GM08714 (cell line): ENCODE results near the gene RMDN2.

ENCODE experiments used
- H3K4me3 ChIP-seq: fragments of 200-500 bp; sonication (Bioruptor generic); 2 replicates; pipeline ENCODE4 v1.5.1; 2014; ENCODE audit warnings: mild to moderate bottlenecking, low read length, inconsistent platforms
- ZNF274 ChIP-seq: IDR thresholded peaks from 2 replicates; pipeline ENCODE4 v1.6.1; 2012; ENCODE audit warnings: mild to moderate bottlenecking, low read depth, low read length

RMDN2 gene

DNA sequence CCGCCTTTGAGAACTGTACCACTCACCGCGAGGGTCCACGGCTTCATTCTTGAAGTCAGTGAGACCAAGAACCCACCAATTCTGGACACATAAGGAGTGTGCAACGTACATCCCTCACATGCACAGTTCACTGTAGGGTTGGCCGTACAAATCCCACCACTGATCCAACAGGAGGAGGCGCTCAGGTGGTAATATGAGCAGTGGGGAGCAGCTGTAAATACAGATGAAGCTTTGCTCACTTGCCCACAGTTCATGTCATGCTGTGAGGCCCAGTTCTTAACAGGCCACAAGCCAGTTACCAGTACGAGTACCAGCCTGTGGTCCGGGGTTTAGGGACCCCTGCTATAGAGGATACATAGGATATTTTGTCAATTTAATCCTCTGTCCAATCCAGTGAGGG lies 96.5 kb downstream of the RMDN2 start:
- TF ChIP-seq ZNF274 = no peak
- no peak overlapping the region for H3K4me3 ChIP-seq

DNA sequence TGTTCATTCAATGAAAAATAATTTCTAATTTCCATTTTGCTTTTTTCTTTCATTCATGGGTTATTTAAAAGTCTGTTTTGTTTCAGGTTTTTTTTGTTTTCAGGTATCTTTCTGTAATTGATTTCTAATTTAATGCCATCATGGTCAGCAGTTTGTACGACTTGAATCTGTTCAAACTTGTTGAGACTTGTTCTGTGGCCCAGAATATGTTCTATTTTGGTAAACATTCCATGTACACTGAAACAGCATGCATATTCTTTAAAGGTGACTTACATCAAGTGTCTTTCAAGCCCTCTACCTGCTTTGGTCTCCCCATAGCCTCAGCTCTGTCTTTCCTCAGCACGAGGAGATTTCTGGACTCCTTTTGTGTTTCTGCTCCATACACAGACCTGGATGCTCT lies 101.8 kb downstream of the RMDN2 start:
- H3K4me3 ChIP-seq = no peak overlapping the region
- no peak for TF ChIP-seq ZNF274

DNA sequence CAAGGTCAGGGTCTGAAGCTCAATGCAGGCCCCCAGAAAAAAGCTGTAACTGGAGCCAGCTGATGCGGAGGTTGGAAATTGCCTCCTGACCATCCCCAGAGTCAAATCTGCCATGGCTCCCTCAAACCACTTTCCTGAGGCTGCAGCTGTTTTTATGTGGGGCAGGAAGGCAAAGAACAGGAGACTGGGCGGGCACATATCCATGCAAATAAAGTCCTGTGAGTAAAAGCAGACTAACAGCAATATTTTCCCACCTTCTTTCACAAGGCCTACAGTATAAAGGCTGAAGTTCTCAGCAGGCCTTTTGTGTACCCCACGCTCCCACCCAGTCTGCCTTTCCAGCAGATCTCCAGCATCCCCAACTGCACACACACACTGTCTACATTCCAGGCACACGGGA lies 103.7 kb downstream of the RMDN2 start:
- no peak for TF ChIP-seq ZNF274
- no peak overlapping the region for H3K4me3 ChIP-seq

DNA sequence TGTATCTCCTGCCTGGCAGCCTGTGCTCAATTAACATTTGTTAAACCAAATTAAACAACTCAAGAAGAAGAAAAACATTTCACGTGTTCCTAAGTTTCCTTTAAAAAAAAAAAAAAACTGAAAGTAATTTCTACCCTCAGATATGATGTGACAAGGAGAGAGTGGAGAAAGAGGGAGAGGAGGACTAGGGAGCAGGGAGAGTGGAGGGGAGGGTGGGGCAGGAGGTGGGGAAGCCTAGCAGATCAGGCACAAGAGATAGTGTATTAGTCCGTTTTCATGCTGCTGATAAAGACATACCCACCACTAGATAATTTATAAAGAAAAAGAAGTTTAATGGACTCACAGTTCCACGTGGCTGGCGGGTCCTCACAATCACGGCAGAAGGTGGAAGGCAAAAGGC lies 104.4 kb downstream of the RMDN2 start:
- TF ChIP-seq ZNF274 = no peak
- H3K4me3 ChIP-seq = no peak overlapping the region

DNA sequence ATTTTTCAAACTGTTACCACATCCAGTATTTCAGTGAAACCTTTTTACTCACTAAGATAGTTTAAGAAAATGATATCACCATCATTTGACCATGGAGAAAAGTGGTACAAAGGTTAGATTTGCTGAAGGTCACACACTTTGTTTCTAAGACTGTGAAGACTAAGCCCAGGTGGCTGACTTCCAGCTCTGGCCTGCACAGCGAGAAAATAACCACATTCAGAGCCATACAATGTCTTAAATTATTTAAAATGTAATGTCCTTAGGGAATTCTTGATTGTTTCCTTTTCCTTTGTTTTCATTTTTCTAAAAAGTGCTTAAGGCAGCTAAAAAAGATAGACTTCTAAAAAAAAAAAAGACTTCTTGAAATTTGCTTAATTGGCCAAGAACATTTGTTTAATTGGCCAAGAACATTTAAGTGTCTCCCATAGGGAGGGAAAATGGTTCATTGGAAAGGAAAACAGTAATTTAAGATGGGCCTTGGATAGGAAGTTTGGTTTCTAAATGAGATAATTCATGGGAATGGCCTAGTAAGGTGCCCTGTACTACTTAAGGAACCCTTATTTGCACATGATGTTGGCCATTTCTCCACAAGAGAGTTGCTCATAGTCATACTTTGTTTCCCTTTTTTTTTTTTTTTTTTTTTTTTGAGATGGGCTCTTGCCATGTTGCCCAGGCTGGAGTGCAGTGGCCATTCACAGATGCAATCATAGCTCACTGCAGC lies 105.7 kb downstream of the RMDN2 start:
- no peak for TF ChIP-seq ZNF274
- H3K4me3 ChIP-seq = no peak overlapping the region

DNA sequence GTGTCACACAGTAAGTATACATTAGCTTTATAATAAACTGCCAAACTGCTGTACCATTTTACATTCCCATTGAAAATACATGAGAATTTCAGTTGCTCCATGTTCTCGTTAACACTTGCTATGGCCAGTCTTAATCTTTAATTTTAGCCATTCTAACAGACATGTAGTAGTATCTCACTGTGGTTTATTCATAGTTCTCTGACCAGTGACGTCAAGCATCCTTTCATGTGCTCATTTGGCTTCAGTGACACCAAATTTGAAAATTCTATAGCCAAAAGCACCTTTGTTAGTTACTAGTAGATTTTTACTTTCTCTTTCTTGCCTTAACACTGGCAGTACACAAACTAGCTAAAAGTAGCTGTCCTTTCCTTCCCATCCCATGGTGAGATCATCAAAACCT lies 107.9 kb downstream of the RMDN2 start:
- no peak overlapping the region for H3K4me3 ChIP-seq
- no peak for TF ChIP-seq ZNF274

DNA sequence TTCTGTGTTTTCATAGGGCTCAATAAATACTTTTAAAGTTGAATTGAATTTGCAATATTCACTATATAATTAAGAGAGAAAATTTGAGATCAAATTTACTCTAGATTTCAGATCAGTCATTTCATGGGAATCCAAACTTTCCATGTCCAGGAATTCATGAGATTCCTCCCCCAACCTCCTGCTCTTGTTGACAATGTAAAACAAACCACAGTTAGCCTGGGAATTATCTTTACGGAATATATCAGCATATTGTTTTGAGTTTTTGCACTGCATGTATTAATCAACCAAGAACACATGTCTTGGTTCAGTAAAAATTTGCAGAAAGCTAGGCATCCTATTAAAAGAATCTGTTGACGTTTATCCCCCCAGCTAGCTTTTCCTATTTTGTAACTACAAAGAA lies 108.6 kb downstream of the RMDN2 start:
- TF ChIP-seq ZNF274 = no peak
- no peak overlapping the region for H3K4me3 ChIP-seq

DNA sequence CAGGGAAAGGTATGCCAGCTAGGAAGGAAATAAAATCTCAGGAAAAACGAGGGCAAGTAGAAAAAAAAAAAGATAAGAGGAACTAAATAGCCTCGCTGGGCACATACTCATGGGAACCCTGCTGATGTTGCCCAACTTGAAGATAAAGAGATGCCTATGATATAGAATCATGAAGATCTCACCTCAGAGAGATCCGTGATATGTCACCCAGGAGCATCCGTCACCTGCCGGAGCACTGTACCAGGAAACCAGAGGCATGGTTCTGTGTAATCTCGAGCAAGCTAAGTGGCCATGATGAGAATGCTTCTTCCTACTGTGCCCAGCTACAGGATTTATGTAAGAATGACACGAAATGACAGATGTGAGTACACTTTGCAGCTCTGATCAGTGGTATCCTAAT lies 110.9 kb downstream of the RMDN2 start:
- H3K4me3 ChIP-seq = no peak overlapping the region
- no peak for TF ChIP-seq ZNF274

DNA sequence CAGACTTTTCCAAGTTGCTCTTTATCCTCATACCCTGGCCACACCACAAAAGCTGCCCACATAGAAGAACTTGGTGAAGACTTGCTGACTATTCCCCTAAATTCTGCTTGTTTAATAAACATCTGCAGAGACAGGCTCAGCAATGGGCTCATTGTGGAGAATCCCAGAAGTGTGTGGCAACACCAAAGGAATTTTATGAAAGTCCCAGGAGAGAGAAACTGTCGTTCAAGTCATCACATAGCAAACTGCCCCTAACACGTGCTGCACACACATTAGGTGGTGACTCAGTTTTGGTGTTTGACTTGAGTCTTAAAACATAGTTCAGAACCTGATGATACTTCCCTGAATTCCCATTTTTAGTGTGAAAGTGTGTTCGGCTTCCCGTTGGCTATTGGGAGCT lies 112.2 kb downstream of the RMDN2 start:
- no peak for TF ChIP-seq ZNF274
- no peak overlapping the region for H3K4me3 ChIP-seq

DNA sequence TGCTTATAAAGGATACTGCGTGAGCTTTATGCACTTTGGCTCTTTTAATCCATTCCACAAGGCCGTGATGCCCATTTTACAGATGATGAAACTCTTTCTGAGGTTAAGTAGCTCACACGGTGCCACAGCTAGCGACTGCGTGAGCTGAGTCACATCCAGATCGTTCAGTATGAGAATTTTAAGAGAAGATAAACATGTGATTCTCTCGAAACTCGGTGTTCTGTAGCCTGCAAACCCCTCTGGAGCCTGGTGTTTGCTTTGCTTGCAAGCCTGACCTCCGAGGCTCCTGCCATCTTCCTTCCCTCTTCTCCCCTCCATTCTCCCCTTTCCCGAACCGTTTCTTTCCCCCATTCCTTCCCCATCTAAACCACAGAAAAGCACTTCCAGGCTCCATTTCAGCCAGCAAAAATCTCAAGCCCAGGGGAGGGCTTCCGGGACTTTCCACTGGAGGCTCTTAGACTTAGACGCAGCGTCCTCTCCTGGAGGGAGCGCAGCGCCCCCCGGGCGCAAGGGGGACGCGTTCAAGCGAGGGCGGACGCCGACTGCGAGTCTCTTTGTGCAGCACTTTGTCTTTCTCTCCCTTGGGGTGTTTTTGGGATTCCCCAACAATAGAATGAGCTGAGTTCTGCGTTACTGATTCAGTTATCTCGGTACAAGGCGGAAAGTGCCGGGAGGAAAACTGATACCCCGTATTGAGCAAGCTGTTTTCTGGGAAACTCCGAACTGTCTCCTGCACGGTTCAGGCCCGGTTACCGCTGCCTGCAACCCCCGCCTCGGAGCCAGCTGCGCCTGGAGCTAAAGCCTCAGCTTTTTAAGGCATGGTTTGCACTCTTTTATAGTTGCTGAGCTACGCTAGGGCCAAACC lies 112.9 kb downstream of the RMDN2 start:
- H3K4me3 ChIP-seq = peak overlapping the region; percentile 43; the same call in 1 of the 2 replicates
- TF ChIP-seq ZNF274 = no peak

DNA sequence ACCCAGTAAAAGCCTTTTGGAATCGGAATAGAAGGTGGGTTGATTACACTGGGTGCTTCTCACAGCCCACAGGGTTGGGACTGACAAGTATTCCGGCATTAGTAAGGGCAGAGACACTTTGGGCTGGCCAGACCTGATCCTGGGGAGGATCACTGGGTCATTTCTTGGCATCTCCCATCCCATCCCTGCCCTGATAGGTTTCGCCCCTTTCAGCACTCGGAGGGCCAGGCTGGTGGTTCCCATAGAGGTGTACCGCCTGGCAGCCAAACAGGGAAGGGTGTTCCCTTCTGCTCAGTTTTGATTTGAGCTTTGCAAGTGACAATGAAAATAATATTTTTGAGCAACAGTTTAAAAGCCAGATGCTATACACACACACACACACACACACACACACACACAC lies 113.6 kb downstream of the RMDN2 start:
- no peak for TF ChIP-seq ZNF274
- H3K4me3 ChIP-seq = peak overlapping the region; percentile 43; the same call in 1 of the 2 replicates

DNA sequence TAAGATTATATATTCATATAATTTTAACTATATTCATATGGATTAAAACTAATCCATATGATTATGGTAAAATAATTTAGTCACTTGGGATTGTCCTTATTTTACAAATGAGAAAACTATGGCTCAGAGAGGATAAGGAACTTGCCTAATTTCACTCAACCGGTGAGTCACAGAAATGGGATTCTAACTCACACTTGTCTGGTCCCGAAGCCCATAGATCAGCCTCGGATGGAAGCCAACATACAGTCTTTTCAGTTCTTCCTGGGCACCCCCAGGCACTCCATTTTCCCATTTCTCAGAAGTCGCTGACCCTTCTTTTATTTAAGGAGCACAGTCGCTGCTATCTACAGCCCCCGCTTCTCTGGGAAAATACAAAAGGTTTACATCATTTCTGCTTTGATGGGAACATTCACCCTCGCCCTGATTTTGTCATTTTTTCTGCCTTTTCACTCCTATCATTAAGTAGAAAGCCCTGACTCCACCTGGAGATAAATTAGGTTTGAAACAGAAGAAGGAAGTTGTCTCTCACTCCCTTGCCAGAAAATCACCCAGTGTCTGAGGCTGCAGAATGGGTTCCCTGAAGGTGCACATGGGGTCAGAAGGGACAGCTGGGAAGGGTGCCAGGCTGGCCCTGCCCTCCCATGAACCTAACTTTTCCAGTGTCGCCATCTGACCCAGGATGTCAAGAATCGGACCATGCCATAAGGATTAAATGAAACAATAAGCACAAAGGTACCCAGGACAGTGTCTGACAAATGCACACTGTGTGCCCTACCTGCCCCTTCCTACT lies 114.2 kb downstream of the RMDN2 start:
- H3K4me3 ChIP-seq = no peak overlapping the region
- TF ChIP-seq ZNF274 = no peak

DNA sequence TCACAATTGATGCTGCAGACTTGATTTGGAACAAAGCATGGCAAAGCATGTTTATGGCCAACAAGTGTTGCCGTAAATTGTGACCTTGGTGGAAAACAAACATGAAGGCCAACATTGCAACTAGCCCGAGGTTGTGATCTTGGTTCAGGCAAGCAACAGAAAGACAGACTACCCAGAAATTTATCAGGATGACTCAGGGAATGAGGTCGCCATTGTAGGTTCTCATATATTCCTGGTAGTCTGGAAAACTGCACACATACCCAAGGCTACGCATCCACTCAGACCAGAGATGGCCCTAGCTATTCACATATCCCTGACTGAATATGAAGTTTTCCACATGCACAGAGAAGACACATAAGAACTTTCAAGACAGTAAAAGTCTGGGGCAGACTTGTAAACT lies 120.7 kb downstream of the RMDN2 start:
- no peak for TF ChIP-seq ZNF274
- no peak overlapping the region for H3K4me3 ChIP-seq

DNA sequence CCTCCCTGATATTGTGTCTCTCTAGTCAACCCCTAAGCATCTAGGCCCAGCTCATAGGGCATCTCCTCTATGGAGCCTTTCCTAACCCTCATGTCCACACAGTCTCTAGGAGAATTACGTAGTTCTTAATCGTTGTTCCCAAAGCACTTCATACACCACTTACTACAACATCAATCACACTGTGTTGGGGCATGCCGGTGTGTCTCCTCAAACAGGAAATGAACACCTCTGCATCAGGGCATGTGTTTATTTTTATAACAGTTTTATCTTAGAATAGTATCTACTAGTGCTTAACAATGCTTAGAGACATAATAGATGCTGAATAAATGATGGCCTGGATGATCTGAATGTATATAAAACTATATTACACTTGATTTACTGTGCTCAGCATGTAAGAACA lies 131.1 kb downstream of the RMDN2 start:
- H3K4me3 ChIP-seq = no peak overlapping the region
- TF ChIP-seq ZNF274 = no peak
